ENCODE results near the gene NATD1. TPM values are rescaled to one million over a fixed set of nuclear protein-coding genes. Genes with fewer than 3 reads are reported as not detected.

Gene NATD1
- total RNA-seq, 1 donor from 2014 or later = 1.7 TPM

- H3K27me3 Mint-ChIP-seq = no peaks in the 10 kb centered on the region
- POLR2A ChIA-PET = no interaction called here
- no peak for DNase-seq
- H3K27ac Mint-ChIP-seq = no peak overlapping the region
- intact Hi-C loops (cut with micrococcal nuclease) = no loop called here
- no peak overlapping the region for H3K4me3 Mint-ChIP-seq
- H3K4me1 Mint-ChIP-seq = no peaks in the 10 kb centered on the region
- H3K36me3 Mint-ChIP-seq (ENCODE audit: low read depth) = peaks cover 48% of the 10 kb centered on the region
- no peak for ATAC-seq (ENCODE audit: low read depth)
- no peak for TF ChIP-seq CTCF (IDR thresholded peaks at IDR 0.05)
- CTCF ChIA-PET = no interaction called here
- no peaks in the 10 kb centered on the region for H3K9me3 Mint-ChIP-seq
Measured at GRCh38 chr17:21191698-21192097, 61.5 kb downstream of the NATD1 start.

GRCh38 chr17:21190078-21190477, 63.1 kb downstream of the NATD1 start:
- POLR2A ChIA-PET = no interaction called here
- H3K36me3 Mint-ChIP-seq (ENCODE audit: low read depth) = peaks cover 50% of the 10 kb centered on the region
- no peaks in the 10 kb centered on the region for H3K27me3 Mint-ChIP-seq
- DNase-seq (no peak), ATAC-seq (ENCODE audit: low read depth) (no peak)
- CTCF ChIA-PET = interaction anchor here (1.6 to 2.0 kb wide), 2 partner anchors 69 to 323 kb away, joined by 3 to 5 read pairs; no protein-coding TSS in a partner anchor
- no peaks in the 10 kb centered on the region for H3K9me3 Mint-ChIP-seq
- no peaks in the 10 kb centered on the region for H3K4me1 Mint-ChIP-seq
- no peak for TF ChIP-seq CTCF (IDR thresholded peaks at IDR 0.05)
- H3K27ac Mint-ChIP-seq = no peak overlapping the region
- intact Hi-C loops (cut with micrococcal nuclease) = no loop called here
- H3K4me3 Mint-ChIP-seq = no peak overlapping the region

GRCh38 chr17:21189361-21189760, 63.8 kb downstream of the NATD1 start:
- H3K4me1 Mint-ChIP-seq = no peaks in the 10 kb centered on the region
- no peaks in the 10 kb centered on the region for H3K27me3 Mint-ChIP-seq
- H3K4me3 Mint-ChIP-seq = no peak overlapping the region
- ChIA-PET POLR2A (no interaction called here), CTCF (interaction anchor here (1.6 to 2.0 kb wide), 2 partner anchors 69 to 324 kb away, joined by 3 to 5 read pairs; no protein-coding TSS in a partner anchor)
- H3K36me3 Mint-ChIP-seq (ENCODE audit: low read depth) = peaks cover 57% of the 10 kb centered on the region
- ATAC-seq (ENCODE audit: low read depth) (no peak), DNase-seq (no peak)
- no peak overlapping the region for H3K27ac Mint-ChIP-seq
- intact Hi-C loops (cut with micrococcal nuclease) = no loop called here
- no peaks in the 10 kb centered on the region for H3K9me3 Mint-ChIP-seq
- no peak for TF ChIP-seq CTCF (IDR thresholded peaks at IDR 0.05)

Other genes starting within 250 kb of the NATD1 start
- gene USP22, start 210.4 kb downstream of the NATD1 start, total RNA-seq = 128 and 156 TPM in 2 replicates
- 11.8 and 12.1 TPM in 2 replicates for gene DHRS7B, start 126.4 kb downstream of the NATD1 start, total RNA-seq
- 21.2 and 22.2 TPM in 2 replicates for gene TMEM11, start 39.2 kb downstream of the NATD1 start, total RNA-seq
- gene MAP2K3, start 31.3 kb upstream of the NATD1 start, total RNA-seq = 75.1 and 81.1 TPM in 2 replicates
- gene KCNJ12, start 122.9 kb upstream of the NATD1 start, total RNA-seq = not detected in 2 replicates